ENCODE results near the gene ERBB2.
"Not testable (repeated sequence)": the region's sequence is repeated elsewhere in the genome, so short reads cannot be mapped to it uniquely, and the experiment has no call there.

Gene ERBB2

DNA sequence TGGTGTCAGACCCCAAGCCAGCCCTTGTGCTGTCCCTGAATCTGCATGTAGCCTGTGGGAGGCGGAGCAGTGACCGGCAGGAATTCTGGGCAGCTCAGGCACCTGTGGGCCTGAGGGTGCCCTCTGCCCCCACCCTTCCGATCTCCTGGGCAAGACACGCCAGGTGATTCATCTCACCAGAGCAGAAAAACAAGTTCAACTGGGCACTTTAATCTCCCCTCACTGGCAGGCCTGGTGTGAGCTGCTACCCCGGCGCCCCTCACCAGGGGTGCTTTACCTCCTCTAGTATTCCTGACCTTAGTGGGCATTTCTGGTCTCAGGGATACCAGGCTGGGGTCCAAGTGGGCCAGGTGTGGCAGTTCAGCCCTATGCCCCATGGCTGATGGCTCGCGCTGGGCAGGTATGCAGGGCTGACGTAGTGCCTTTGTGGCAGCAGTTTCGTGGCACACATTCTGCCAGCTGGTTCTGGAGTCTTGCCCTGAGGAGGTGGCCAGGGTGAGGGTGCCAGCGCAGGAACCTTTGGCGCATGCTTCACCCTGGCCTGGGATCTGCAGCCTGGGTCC is 6.0 kb downstream of the ERBB2 start:
- no peak for DNase-seq

DNA sequence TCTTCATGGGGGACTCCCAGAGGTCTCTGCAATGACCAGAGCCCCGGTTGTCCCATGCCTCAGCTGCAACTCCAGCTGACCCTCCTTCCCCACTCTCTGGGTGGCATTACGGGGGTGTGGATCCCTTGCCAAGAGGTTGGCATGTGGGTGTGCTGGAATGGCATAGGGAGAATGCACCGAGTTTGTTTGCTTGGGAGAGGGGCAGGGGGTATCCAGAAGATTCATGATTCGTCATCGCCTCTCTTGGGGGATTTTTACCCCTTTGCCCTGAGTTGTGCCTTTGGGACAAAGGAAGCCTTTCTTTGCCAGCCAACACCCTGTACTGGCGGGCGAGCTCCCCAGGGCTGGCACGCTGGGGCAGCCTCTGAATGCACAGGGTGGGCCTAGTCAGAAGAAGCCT is 6.5 kb downstream of the ERBB2 start:
- DNase-seq, result no peak

DNA sequence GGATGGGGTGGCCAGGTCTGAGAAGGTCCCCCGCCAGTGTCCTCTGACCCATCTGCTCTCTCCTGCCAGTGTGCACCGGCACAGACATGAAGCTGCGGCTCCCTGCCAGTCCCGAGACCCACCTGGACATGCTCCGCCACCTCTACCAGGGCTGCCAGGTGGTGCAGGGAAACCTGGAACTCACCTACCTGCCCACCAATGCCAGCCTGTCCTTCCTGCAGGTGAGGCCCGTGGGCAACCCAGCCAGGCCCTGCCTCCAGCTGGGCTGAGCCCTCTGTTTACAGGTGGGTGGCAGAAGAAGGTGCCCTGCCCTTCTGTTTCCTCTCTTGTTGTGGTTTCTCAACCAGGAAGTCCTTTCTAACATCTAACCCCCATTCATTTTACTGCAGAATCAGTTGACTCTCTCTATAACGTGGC is 7.1 kb downstream of the ERBB2 start:
- DNase-seq, result no peak

DNA sequence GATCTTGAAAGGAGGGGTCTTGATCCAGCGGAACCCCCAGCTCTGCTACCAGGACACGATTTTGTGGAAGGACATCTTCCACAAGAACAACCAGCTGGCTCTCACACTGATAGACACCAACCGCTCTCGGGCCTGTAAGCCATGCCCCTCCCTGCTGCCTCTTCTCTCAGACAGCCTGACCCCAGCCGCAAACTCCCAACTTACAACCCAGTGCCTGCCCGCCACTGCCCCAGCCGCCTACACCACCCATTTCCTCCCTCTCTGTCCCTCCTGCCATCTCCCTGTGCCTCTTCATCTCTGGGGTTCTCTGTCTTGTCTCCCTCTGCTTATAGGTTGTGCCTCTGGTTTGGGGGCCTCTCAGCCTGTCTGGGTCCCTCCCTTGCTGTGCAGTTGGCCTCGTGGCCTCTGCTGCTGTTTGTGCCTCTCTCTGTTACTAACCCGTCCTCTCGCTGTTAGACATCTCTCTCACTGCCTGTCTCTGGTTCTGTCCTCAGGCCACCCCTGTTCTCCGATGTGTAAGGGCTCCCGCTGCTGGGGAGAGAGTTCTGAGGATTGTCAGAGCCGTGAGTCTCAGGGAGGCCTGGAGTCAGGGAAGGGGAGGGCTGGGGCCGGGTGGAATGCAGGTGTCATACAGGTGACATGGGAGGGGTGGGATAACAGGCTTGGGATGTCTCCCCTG is 9.6 kb downstream of the ERBB2 start:
- DNase-seq, result no peak

DNA sequence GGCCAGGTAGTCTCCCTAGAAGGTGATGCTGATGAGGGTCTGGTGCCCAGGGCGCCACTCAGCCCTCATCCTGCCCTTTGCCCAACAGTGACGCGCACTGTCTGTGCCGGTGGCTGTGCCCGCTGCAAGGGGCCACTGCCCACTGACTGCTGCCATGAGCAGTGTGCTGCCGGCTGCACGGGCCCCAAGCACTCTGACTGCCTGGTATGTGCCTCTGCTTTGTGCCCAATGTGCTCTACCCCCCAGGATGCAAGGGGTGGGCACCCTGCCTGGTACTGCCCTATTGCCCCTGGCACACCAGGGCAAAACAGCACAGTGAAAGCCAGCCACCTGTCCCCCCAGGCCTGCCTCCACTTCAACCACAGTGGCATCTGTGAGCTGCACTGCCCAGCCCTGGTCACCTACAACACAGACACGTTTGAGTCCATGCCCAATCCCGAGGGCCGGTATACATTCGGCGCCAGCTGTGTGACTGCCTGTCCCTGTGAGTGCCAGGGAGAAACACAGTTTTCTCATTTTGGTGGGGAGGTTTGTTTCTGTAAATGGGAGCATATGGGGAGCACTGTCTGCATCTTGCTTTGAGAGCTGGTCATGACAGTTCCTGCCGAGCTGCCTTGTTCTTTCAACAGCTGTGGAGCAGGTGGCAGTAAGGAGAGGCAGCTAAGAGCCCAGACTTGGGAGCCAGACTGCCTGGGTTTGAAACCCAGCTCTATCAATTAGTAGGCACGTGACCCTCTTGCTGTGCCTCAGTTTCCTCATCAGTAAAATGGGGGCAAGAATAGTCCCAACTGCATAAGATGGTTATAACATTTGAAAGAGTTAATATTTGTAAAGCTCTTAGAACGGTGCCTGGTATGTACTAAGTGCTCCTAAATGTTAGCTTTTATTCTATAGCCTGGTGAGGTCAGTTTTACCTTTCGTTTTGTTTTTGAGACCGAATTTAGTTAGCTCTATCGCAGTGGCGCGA is 10.4 kb downstream of the ERBB2 start:
- DNase-seq, result no peak

DNA sequence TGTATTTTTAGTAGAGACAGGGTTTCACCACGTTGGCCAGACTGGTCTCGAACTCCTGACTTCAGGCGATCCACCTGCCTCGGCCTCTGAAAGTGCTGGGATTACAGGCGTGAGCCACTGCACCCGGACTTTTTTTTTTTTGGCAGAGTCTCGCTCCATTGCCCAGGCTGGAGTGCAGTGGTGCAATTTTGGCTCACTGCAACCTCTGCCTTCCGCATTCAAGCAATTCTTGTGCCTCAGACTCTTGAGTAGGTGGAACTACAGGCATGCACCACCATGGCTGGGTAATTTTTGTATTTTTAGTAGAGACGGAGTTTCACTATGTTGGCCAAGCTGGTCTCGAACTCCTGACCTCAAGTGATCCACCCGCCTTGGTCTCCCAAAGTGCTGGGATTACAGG is 11.2 kb downstream of the ERBB2 start:
- not testable (repeated sequence) for DNase-seq

DNA sequence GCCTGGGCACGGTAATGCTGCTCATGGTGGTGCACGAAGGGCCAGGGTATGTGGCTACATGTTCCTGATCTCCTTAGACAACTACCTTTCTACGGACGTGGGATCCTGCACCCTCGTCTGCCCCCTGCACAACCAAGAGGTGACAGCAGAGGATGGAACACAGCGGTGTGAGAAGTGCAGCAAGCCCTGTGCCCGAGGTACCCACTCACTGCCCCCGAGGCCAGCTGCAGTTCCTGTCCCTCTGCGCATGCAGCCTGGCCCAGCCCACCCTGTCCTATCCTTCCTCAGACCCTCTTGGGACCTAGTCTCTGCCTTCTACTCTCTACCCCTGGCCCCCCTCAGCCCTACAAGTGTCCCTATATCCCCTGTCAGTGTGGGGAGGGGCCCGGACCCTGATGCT is 12.0 kb downstream of the ERBB2 start:
- no peak for DNase-seq

DNA sequence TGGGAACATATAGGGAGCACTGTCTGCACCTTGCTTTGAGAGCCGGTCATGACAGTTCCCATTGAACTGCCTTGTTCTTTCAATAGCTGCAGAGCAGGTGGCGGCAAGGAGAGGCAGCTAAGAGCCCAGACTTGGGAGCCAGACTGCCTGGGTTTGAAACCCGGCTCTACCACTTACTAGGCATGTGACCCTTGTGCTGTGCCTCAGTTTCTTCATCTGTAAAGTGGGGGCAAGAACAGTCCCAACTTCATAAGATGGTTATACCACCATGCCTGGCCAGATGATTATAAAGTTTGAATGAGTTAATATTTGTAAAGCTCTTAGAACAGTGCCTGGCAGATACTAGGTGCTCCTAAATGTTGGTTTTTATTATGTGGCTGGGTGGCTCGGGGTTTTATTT is 14.4 kb downstream of the ERBB2 start:
- no peak for DNase-seq

DNA sequence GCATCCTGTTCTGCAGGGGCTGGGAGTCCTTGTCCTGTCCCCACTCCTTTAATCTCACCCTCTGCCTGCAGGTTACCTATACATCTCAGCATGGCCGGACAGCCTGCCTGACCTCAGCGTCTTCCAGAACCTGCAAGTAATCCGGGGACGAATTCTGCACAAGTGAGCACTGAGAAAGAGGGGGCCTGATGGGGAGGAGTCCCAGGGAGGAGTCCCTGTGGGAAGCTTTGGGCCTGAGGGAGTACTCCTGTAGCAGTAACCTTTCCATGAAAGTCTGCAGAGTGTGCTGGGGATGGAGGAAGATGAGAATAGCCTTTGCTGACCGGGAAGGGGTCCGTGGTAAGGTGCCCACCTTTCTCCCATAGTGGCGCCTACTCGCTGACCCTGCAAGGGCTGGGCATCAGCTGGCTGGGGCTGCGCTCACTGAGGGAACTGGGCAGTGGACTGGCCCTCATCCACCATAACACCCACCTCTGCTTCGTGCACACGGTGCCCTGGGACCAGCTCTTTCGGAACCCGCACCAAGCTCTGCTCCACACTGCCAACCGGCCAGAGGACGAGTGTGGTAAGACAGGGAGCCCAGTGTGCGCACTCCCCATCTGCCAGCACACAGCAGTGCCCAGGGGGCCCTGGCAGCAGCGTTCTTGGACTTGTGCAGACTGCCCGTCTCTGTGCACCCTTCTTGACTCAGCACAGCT is 15.7 kb downstream of the ERBB2 start:
- no peak for DNase-seq

DNA sequence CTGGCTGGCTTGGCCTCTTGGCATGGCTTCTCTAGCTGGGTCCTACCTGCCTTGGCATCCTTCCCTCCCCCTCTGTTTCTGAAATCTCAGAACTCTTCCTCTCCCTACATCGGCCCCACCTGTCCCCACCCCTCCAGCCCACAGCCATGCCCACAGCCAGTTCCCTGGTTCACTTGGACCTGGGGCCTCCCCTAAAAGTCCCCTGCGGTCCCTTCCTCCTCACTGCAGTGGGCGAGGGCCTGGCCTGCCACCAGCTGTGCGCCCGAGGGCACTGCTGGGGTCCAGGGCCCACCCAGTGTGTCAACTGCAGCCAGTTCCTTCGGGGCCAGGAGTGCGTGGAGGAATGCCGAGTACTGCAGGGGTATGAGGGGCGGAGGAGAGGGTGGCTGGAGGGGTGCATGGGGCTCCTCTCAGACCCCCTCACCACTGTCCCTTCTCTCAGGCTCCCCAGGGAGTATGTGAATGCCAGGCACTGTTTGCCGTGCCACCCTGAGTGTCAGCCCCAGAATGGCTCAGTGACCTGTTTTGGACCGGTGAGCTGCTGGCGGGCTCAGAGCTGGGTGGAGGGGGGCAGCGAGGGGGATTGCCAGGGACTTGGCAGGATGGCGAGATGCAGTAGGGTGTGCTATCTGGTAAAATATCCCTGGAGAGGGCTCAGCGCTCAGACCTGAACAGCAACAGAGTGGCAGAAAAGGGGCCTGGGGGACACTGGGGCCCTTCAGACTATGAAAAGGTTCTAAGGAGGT is 16.4 kb downstream of the ERBB2 start:
- DNase-seq, result no peak

DNA sequence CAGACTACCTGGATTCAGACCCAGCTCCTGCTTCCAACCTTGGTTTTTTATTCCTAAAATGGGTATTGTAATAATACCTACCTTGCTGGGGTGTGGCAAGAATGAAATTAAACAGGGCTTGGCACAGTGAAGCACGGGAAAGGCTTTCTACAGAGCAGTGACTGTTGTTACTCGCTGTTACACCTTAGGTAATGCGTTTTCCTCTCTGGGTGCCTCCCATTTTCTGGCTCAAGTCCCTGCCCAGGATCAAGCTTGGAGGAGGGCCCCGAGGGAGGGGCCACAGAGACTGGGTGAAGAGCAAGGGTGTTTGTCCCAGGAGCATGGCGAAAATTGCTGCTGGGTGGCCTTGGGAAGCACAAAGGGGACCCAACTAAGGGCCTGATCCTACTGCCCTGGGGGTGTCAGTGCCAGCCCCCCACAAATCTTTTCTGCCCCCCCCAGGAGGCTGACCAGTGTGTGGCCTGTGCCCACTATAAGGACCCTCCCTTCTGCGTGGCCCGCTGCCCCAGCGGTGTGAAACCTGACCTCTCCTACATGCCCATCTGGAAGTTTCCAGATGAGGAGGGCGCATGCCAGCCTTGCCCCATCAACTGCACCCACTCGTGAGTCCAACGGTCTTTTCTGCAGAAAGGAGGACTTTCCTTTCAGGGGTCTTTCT is 17.1 kb downstream of the ERBB2 start:
- DNase-seq, result no peak

DNA sequence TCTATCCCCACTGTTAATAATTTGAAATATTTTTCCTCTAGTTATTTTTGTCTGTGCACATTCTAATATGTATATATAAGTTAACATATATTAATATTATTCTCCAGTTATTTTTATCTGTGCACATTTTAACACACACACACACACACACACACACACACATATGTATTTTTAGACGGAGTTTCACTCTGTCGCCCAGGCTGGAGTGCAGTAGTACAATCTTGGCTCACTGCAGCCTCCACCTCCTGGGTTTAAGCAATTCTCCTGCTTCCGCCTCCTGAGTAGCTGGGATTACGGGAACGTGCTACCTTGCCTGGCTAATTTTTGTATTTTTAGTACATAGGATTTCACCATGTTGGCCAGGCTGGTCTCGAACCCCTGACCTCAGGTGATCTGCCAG is 17.8 kb downstream of the ERBB2 start:
- no peak for DNase-seq

DNA sequence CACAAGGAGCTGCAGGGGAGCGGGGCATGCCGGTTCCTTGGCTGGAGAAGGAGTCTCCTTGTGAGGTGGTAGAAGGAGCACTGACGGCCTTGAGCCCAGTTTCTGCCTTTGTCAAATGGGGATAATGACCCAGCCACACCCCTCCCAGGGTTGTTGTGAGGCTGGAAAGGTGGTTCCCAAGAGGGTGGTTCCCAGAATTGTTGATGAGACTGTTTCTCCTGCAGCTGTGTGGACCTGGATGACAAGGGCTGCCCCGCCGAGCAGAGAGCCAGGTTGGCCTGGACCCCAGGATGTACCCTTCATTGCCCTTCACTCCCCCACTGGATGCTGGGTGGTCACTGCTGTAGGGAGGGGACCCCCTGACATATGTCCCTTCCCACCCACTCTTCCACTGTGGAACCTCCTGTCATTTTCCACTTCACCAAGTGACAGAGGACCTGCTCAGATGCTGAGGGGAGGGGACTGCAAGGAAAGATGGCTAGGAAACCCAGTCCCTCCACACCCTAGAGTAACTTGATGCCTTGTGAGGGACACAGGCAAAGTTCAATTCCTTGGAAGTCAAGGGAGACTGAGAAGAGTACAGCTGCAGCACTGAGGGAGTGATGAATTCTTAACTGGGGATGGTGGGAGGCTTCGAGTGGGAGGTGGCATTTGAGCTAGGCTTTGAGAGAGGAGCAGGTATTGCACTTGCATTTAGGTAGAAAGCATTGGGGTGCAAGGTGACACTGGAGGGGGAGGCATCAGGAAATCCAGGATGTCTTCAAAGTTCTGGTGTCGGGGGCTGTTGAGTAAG is 19.9 kb downstream of the ERBB2 start:
- no peak for DNase-seq

DNA sequence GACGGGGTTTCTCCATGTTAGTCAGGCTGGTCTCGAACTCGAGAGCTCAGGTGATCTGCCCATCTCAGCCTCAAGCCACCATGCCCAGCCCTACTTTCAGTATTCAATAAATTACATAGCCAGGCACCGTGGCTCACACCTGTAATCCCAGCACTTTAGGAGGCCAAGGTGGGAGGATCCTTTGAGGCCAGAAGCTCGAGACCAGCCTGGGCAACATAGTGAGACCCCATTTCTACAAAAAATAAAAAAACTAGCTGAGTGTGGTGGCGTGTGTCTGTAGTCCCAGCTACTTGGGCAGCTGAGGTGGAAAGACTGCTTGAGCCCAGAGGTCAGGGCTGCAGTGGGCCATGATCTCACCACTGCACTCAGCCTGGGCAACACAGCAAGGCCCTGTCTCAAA is 22.2 kb downstream of the ERBB2 start:
- no peak for DNase-seq

DNA sequence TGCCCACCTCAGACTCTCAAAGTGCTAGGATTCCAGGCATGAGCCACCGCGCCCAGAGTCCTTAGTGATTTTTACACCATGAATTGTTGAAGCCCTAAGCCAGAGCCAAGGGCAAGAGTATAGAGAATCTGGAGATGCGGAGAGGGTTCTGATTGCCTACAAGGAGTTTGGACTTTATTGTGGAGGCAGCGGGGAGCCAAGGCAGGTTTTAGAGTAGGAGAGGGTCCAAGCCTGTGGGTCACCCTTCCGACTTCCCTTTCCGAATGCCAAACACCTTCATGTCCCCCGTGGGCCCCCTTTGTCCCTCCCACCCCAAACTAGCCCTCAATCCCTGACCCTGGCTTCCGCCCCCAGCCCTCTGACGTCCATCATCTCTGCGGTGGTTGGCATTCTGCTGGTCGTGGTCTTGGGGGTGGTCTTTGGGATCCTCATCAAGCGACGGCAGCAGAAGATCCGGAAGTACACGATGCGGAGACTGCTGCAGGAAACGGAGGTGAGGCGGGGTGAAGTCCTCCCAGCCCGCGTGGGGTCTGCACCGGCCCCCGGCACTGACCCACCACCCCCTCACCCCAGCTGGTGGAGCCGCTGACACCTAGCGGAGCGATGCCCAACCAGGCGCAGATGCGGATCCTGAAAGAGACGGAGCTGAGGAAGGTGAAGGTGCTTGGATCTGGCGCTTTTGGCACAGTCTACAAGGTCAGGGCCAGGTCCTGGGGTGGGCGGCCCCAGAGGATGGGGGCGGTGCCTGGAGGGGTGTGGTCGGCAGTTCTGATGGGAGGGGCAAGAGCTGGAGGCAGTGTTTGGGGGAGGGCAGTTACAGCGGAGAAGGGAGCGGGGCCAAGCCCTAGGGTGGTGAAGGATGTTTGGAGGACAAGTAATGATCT is 23.3 kb downstream of the ERBB2 start:
- no peak for DNase-seq

DNA sequence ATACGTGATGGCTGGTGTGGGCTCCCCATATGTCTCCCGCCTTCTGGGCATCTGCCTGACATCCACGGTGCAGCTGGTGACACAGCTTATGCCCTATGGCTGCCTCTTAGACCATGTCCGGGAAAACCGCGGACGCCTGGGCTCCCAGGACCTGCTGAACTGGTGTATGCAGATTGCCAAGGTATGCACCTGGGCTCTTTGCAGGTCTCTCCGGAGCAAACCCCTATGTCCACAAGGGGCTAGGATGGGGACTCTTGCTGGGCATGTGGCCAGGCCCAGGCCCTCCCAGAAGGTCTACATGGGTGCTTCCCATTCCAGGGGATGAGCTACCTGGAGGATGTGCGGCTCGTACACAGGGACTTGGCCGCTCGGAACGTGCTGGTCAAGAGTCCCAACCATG is 24.9 kb downstream of the ERBB2 start:
- DNase-seq, result no peak

DNA sequence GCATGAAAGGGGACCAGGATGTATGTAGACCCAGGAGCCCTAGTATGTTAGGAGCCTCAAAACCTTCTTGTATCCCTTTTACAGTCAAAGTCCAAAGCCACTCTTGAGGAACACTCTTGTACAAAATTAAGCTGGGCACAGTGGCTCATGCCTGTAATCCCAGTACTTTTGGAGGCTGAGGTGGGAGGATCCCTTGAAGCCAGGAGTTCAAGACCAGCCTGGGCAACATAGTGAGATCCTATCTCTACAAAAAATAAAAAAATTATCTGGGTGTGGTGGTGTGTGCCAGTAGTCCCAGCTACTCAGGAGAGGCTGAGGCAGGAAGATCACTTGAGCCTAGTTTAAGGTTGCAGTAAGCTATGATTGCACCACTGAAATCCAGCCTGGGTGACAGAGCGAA is 26.1 kb downstream of the ERBB2 start:
- not testable (repeated sequence) for DNase-seq

DNA sequence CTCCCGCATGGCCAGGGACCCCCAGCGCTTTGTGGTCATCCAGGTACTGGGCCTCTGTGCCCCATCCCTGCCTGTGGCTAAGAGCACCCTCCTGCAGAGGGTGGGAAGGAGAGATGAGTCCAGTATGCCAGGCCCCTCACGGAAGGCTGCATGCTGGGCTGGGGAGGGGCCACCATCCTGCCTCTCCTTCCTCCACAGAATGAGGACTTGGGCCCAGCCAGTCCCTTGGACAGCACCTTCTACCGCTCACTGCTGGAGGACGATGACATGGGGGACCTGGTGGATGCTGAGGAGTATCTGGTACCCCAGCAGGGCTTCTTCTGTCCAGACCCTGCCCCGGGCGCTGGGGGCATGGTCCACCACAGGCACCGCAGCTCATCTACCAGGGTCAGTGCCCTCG is 26.8 kb downstream of the ERBB2 start:
- DNase-seq, result no peak

DNA sequence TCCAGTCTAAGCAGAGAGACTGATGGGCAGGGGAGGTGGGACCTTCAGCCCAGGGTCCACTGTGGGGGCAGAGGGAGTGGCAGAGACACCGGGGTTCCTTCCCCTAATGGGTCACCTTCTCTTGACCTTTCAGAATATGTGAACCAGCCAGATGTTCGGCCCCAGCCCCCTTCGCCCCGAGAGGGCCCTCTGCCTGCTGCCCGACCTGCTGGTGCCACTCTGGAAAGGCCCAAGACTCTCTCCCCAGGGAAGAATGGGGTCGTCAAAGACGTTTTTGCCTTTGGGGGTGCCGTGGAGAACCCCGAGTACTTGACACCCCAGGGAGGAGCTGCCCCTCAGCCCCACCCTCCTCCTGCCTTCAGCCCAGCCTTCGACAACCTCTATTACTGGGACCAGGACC is 27.7 kb downstream of the ERBB2 start:
- DNase-seq, result no peak

DNA sequence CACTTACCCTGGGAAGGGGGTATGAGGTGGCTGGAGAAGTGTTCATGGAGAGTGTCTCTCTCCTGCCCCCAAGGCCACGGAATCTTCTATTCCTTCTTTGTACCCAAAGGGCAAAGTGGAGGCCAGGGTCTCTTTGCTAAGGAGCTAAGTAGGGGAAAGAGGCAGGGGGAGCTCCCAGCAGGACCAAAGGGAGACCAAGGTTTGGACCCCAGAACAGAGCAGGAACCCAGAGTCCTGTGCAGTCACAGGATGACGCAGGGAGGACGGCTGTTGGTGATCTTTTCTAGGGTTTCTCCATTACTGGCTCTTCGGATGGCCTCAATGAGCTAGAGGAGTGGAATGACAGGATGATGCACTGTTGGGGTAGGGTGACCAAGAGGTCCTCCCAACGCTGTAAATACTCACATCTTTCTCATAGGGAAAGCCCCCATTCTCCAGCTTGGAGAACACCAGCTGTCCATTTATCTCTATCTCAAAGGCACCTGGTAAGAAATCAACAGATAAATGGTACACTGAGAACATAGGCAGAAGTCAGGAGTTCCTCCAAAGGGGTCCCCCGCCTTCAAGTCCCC is 29.5 kb downstream of the ERBB2 start:
- no peak for DNase-seq
